WI38 (cell line): ENCODE results near the gene PTRHD1.
"Not testable (repeated sequence)": the region's sequence is repeated elsewhere in the genome, so short reads cannot be mapped to it uniquely, and the experiment has no call there.

Experiments used
- H3K4me3 ChIP-seq: 2 replicates; pipeline ENCODE4 v1.5.1; 2011; ENCODE audit warnings: low read depth, mild to moderate bottlenecking, control low read depth, low read length
- CTCF ChIP-seq: IDR thresholded peaks from 2 replicates; pipeline ENCODE4 v1.5.1; 2012; ENCODE audit warnings: low read depth, mild to moderate bottlenecking, control low read depth, low read length

PTRHD1 gene

DNA sequence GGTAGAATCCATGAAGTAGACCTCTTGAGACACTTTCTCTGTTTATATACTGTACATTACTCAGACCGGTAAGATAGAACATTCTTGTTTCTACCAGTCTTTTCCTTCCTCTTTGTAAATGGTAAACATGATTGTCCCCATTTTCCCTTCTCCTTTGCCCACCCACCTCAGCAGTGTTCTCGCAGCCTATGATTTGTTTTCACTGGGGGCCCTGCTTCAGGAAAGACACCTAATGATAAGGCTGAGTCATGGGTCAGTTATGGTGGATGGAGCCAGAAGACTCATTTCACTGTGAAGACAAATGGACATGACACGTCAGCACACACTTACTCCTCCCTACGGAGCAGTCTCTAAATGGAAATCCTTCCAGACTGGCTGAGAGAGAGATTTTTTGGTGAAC lies 23.7 kb upstream of the PTRHD1 start:
- no peak overlapping the region for H3K4me3 ChIP-seq
- TF ChIP-seq CTCF = no peak

GRCh38 chr2:24816404-24816803 lies 23.2 kb upstream of the PTRHD1 start:
- TF ChIP-seq CTCF = no peak
- no peak overlapping the region for H3K4me3 ChIP-seq

GRCh38 chr2:24815171-24815570 lies 22.0 kb upstream of the PTRHD1 start:
- no peak for TF ChIP-seq CTCF
- no peak overlapping the region for H3K4me3 ChIP-seq

DNA sequence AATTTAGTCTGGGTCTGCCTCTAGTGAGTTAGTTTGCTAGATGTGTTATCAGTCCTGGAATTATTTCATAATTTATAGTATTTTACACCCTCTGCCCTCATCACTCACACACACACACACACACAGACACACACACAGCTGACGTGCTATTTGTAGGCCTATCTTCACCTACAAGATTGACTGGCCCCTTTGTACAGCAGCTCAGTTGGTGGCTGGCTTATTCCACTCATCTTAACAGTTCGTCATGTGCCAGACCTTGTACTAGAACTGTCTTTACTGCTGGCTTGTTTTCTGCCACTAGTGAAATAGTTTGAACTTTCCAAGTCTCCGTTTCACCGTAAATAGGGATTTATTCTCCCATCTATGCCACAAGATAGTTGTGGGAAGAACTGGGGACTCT lies 21.3 kb upstream of the PTRHD1 start:
- no peak overlapping the region for H3K4me3 ChIP-seq
- TF ChIP-seq CTCF = no peak

- TF ChIP-seq CTCF = no peak
- no peak overlapping the region for H3K4me3 ChIP-seq
Observed at GRCh38 chr2:24813691-24814137, 20.5 kb upstream of the PTRHD1 start.

DNA sequence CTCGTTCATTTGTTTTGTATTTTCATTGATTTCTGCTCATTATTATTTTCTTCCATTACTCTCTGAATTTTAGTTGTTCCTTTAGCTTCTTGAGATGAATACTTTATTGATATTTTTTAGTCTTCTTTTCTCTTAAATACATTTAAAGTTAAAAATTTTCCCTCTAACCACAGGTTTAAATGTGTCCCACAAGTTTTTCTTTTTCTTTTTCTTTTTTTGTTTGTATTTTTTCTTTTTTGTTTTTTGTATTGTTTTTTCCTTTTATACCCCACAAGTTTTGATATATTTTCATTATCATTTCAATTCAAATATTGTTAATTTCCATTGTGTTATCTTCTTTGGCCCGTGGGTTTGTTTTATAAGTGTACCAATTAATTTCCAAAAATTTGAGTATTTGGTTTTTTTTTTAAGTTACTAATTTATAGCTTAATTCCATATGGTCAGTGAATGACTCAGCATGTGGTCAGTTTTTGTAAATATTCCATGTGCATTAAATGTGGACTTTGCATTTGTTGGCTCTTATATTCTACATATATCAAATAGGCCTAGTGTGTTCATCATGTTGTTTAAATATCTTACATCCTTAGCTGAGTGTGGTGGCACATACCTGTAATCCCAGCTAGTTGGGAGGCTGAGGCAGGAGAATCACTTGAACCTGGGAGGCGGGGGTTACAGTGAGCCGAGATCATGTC lies 16.3 kb upstream of the PTRHD1 start:
- H3K4me3 ChIP-seq = no peak overlapping the region
- no peak for TF ChIP-seq CTCF

GRCh38 chr2:24806661-24807036 lies 13.5 kb upstream of the PTRHD1 start:
- no peak overlapping the region for H3K4me3 ChIP-seq
- TF ChIP-seq CTCF = no peak

- H3K4me3 ChIP-seq = not testable (repeated sequence)
Observed at GRCh38 chr2:24805811-24806660, 12.8 kb upstream of the PTRHD1 start.

DNA sequence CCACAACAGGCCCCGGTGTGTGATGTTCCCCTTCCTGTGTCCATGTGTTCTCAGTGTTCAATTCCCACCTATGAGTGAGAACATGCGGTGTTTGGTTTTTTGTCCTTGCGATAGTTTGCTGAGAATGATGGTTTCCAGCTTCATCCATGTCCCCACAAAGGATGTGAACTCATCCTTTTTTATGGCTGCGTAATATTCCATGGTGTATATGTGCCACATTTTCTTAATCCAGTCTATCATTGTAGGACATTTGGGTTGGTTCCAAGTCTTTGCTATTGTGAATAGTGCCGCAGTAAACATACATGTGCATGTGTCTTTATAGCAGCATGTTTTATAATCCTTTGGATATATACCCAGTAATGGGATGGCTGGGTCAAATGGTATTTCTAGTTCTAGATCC lies 7.3 kb upstream of the PTRHD1 start:
- H3K4me3 ChIP-seq = not testable (repeated sequence)
